HT-29 (cell line): Measurements from ENCODE around the gene NELFB. TPM values are rescaled to one million over a fixed set of nuclear protein-coding genes. Genes with fewer than 3 reads are reported as not detected.
"Not testable (repeated sequence)": the region's sequence is repeated elsewhere in the genome, so short reads cannot be mapped to it uniquely, and the experiment has no call there.

Source experiments
- DNase-seq: peaks from one replicate; pipeline ENCODE4 v3.0.0-alpha.2; 2015; ENCODE audit warnings: low spot score
- total RNA-seq: library from RNA; depleted of rRNA; stranded (reverse); fragments of >200 nt; shearing (Covaris generic); gene quantifications from 2 replicates; pipeline ENCODE4 v1.2.3, GENCODE V29; 2014

Gene NELFB
- total RNA-seq, 1 experiment from 2014 or later: 111 TPM

GRCh38 chr9:137234758-137235423 lies 20.2 kb upstream of the NELFB start:
- no peak for DNase-seq

- no peak for DNase-seq
Measured at GRCh38 chr9:137235424-137236237, 19.5 kb upstream of the NELFB start.

GRCh38 chr9:137236238-137236935 lies 18.7 kb upstream of the NELFB start:
- peak; percentile 88 for DNase-seq

GRCh38 chr9:137236936-137237421 lies 18.1 kb upstream of the NELFB start:
- DNase-seq: no peak

- DNase-seq: peak; percentile 62
Measured at GRCh38 chr9:137237759-137238726, 17.1 kb upstream of the NELFB start.

- not testable (repeated sequence) for DNase-seq
Measured at GRCh38 chr9:137239541-137240200, 15.5 kb upstream of the NELFB start.

- DNase-seq: peak; percentile 69
Measured at GRCh38 chr9:137240318-137240840, 14.7 kb upstream of the NELFB start.

- peak; percentile 99 for DNase-seq
Measured at GRCh38 chr9:137240841-137241489, 14.2 kb upstream of the NELFB start, which contains the start of gene TUBB4B. Gene TUBB4B, plus strand, starts transcription at chr9:137241287. Its CDS starts 74 bp downstream, at chr9:137241361.

GRCh38 chr9:137241490-137242268 lies 13.4 kb upstream of the NELFB start:
- DNase-seq: peak; percentile 56

- DNase-seq: no peak
Measured at GRCh38 chr9:137242269-137243203, 12.6 kb upstream of the NELFB start.

- not testable (repeated sequence) for DNase-seq
Measured at GRCh38 chr9:137243266-137243625, 11.9 kb upstream of the NELFB start.

- peak; percentile 61 for DNase-seq
Measured at GRCh38 chr9:137243626-137244485, 11.3 kb upstream of the NELFB start.

GRCh38 chr9:137244486-137245449 lies 10.4 kb upstream of the NELFB start:
- DNase-seq: peak; percentile 57

GRCh38 chr9:137245450-137246421 lies 9.4 kb upstream of the NELFB start:
- DNase-seq: no peak
